Transverse colon (tissue), 4 donors: ENCODE measurements around the gene ARHGAP18. TPM values are rescaled to one million over a fixed set of nuclear protein-coding genes. Genes with fewer than 3 reads are reported as not detected.

Experiments
- DNase-seq: peaks from one replicate; pipeline ENCODE4 v3.0.0-alpha.2; 2019
- H3K27ac ChIP-seq, 4 donors: fragments of 200-600 bp; sonication (generic); 2 replicates each; pipeline ENCODE4 v1.5.1; 2016 to 2018; ENCODE audit warnings: inconsistent platforms in 4 of 4
- H3K27me3 ChIP-seq: fragments of 200-600 bp; sonication (generic); 2 replicates; pipeline ENCODE4 v1.5.1; 2017; ENCODE audit warnings: inconsistent platforms
- H3K36me3 ChIP-seq, 4 donors: fragments of 200-600 bp; sonication (generic); 2 replicates each; pipeline ENCODE4 v1.5.1; 2017 to 2019; ENCODE audit warnings: inconsistent platforms in 4 of 4
- H3K4me1 ChIP-seq, 4 donors: fragments of 200-600 bp; sonication (generic); 2 replicates each; pipeline ENCODE4 v1.5.1; 2017 to 2020; ENCODE audit warnings: inconsistent platforms in 4 of 4
- H3K4me3 ChIP-seq, 4 donors: fragments of 200-600 bp; sonication (generic); 1 replicate in 1 of 4; 2 replicates in 3 of 4; pipeline versions ENCODE4 v1.5.1 to v1.6.1; 2017 to 2019; ENCODE audit warnings: inconsistent platforms in 4 of 4
- H3K9me3 ChIP-seq, 2 donors: fragments of 200-600 bp; sonication (generic); 2 replicates each; pipeline ENCODE4 v1.5.1; 2017 to 2019; ENCODE audit warnings: inconsistent platforms in 2 of 2
- CTCF ChIP-seq, 5 experiments: fragments of 200-600 bp in 3 of 5; fragments of 450-650 bp in 2 of 5; sonication (generic) in 3 of 5; IDR thresholded peaks; 1 replicate in 2 of 5; 2 replicates in 3 of 5; pipeline ENCODE4 v1.5.1; 2016 to 2017; ENCODE audit warnings: antibody characterized with exemption in 5 of 5, inconsistent platforms in 3 of 5, mild to moderate bottlenecking in 2 of 5, moderate library complexity in 1 of 5
- EP300 ChIP-seq: sonication (generic); formaldehyde crosslinking; IDR thresholded peaks from one replicate; pipeline ENCODE4 v1.6.1; 2017; ENCODE audit warnings: antibody characterized with exemption, low read depth
- POLR2A ChIP-seq: fragments of 450-650 bp; IDR thresholded peaks from one replicate; pipeline ENCODE4 v1.6.1; 2016; ENCODE audit warnings: antibody characterized with exemption, mild to moderate bottlenecking, moderate library complexity
- POLR2AphosphoS5 ChIP-seq, 3 donors: sonication (generic); formaldehyde crosslinking; IDR thresholded peaks; one replicate each; pipeline ENCODE4 v1.6.1; 2016; ENCODE audit warnings: antibody characterized with exemption in 3 of 3
- WGBS, 2 donors: methylation state at CpG; one replicate each; pipeline ENCODE4 v1.1.5; 2018; ENCODE audit warnings: low coverage in 1 of 2; 5-methylcytosine and 5-hydroxymethylcytosine counted together
- in situ Hi-C, 4 donors: fragments of 200-750 bp; cut with MboI; loops; one replicate each; pipeline versions ENCODE4 v1.15.0 to v1.15.1; 2017; ENCODE audit warnings: low sequenced_read_pairs in 3 of 4, low pct_ligation_motif_present in 1 of 4, low pct_unique_long_range_greater_than_20kb in 1 of 4
- intact Hi-C: fragments of 100-400 bp; cut with DNase I; formaldehyde crosslinking; loops from one replicate; pipeline ENCODE4 v1.15.1; 2023; ENCODE audit warnings: low total_unique reads
- total RNA-seq, 4 donors: library from RNA; depleted of rRNA; stranded (reverse); fragments of >200 nt; gene quantifications; one replicate each; pipeline ENCODE4 v1.1.0, GENCODE V29; 2016

The ARHGAP18 gene
- total RNA-seq, 4 donors from 2014 or later, result 5.2 to 21.8 (median 13.0) TPM

- intact Hi-C loops, result loop anchor here (5.0 kb wide), 1 partner anchor 141 kb away; no protein-coding TSS in a partner anchor
- Histone ChIP-seq H3K27me3 (no peaks in the 10 kb centered on the region), H3K4me1 (peaks cover 0 to 33% (median 1%) of the 10 kb centered on the region in 4 donors), H3K9me3 (no peaks in the 10 kb centered on the region), H3K27ac (peak overlapping the region; percentile 50 to 68 (median 58)), H3K4me3 (no peak overlapping the region), H3K36me3 (no peaks in the 10 kb centered on the region)
- 56 to 64% methylated on average over 4 of the region's 4 CpGs for WGBS, 2 donors
- no peak for TF ChIP-seq POLR2AphosphoS5 (IDR thresholded peaks at IDR 0.05)
- TF ChIP-seq POLR2A, result no peak
- TF ChIP-seq CTCF (IDR thresholded peaks at IDR 0.05), result no peak
- TF ChIP-seq EP300, result no peak
- in situ Hi-C loops, result loop anchor here in 3 of 4 donors (25.0 kb wide), 2 partner anchors 136 to 261 kb away; no protein-coding TSS in a partner anchor
- DNase-seq, result peak; percentile 50
These were observed 38.4 kb upstream of the ARHGAP18 start for GRCh38 chr6:129748212-129748900.

GRCh38 chr6:129747588-129748112 lies 37.7 kb upstream of the ARHGAP18 start:
- peaks cover 0 to 33% (median 1%) of the 10 kb centered on the region in 4 donors for H3K4me1 ChIP-seq
- in situ Hi-C loops (loop anchor here in 3 of 4 donors (25.0 kb wide), 2 partner anchors 135 to 260 kb away; no protein-coding TSS in a partner anchor), intact Hi-C loops (loop anchor here (5.0 kb wide), 1 partner anchor 140 kb away; no protein-coding TSS in a partner anchor)
- no peaks in the 10 kb centered on the region for H3K9me3 ChIP-seq
- no peaks in the 10 kb centered on the region for H3K36me3 ChIP-seq
- no peak for DNase-seq
- no peak overlapping the region for H3K4me3 ChIP-seq
- no peak for TF ChIP-seq POLR2AphosphoS5 (IDR thresholded peaks at IDR 0.05)
- TF ChIP-seq EP300, result no peak
- TF ChIP-seq POLR2A, result no peak
- no peak for TF ChIP-seq CTCF (IDR thresholded peaks at IDR 0.05)
- H3K27me3 ChIP-seq, result no peaks in the 10 kb centered on the region
- WGBS, 2 donors, result 90 to 92% methylated on average over 2 to 4 of the region's 4 CpGs
- peak overlapping the region; percentile 23 to 68 (median 38) for H3K27ac ChIP-seq

GRCh38 chr6:129744880-129745237 lies 34.9 kb upstream of the ARHGAP18 start:
- Histone ChIP-seq H3K4me3 (no peak overlapping the region), H3K9me3 (no peaks in the 10 kb centered on the region), H3K27ac (no peak overlapping the region), H3K4me1 (peaks cover 0 to 25% (median 1%) of the 10 kb centered on the region in 4 donors), H3K36me3 (no peaks in the 10 kb centered on the region), H3K27me3 (no peaks in the 10 kb centered on the region)
- no peak for DNase-seq
- intact Hi-C loops (loop anchor here (5.0 kb wide), 2 partner anchors 138 to 1538 kb away; no protein-coding TSS in a partner anchor), in situ Hi-C loops (loop anchor here in 3 of 4 donors (25.0 kb wide), 2 partner anchors 133 to 258 kb away; no protein-coding TSS in a partner anchor)
- 76 to 83% methylated on average over 6 of the region's 6 CpGs for WGBS, 2 donors
- TF ChIP-seq POLR2AphosphoS5 (IDR thresholded peaks at IDR 0.05), result no peak
- TF ChIP-seq EP300, result no peak
- TF ChIP-seq CTCF (IDR thresholded peaks at IDR 0.05), result no peak
- TF ChIP-seq POLR2A, result no peak

GRCh38 chr6:129744201-129744879 lies 34.4 kb upstream of the ARHGAP18 start:
- H3K27ac ChIP-seq, result peak overlapping the region in 2 of 4 donors; percentile 37 to 44
- no peaks in the 10 kb centered on the region for H3K9me3 ChIP-seq
- intact Hi-C loops (loop anchor here (5.0 kb wide), 1 partner anchor 1537 kb away; no protein-coding TSS in a partner anchor), in situ Hi-C loops (loop anchor here in 3 of 4 donors (25.0 kb wide), 2 partner anchors 132 to 257 kb away; no protein-coding TSS in a partner anchor)
- peaks cover 0 to 20% (median 1%) of the 10 kb centered on the region in 4 donors for H3K4me1 ChIP-seq
- TF ChIP-seq POLR2AphosphoS5 (IDR thresholded peaks at IDR 0.05), result peak in 1 of 3 donors; percentile 14
- no peak for TF ChIP-seq EP300
- no peak overlapping the region for H3K4me3 ChIP-seq
- H3K36me3 ChIP-seq, result no peaks in the 10 kb centered on the region
- 32 to 46% methylated on average over 4 of the region's 4 CpGs for WGBS, 2 donors
- no peak for DNase-seq
- H3K27me3 ChIP-seq, result no peaks in the 10 kb centered on the region
